Testis (tissue), 3 donors: Measurements from ENCODE around the gene OR2AT4. TPM values are rescaled to one million over a fixed set of nuclear protein-coding genes. Genes with fewer than 3 reads are reported as not detected.

Experiments
- DNase-seq: peaks from one replicate; pipeline ENCODE4 v3.0.0-alpha.2; 2019
- H3K27ac ChIP-seq, 2 donors: fragments of 200-600 bp; sonication (generic); one replicate each; pipeline ENCODE4 v1.5.1; 2019
- H3K27me3 ChIP-seq: fragments of 200-600 bp; sonication (generic); one replicate; pipeline ENCODE4 v1.5.1; 2019
- H3K36me3 ChIP-seq: fragments of 200-600 bp; sonication (generic); one replicate; pipeline ENCODE4 v1.5.1; 2017; ENCODE audit warnings: low read depth; ENCODE audit errors: missing control alignments
- H3K4me1 ChIP-seq: fragments of 200-600 bp; sonication (generic); one replicate; pipeline ENCODE4 v1.5.1; 2019
- H3K4me3 ChIP-seq, 2 donors: fragments of 200-600 bp; sonication (generic); one replicate each; pipeline ENCODE4 v1.5.1; 2017 to 2019
- H3K9me3 ChIP-seq: fragments of 200-600 bp; sonication (generic); one replicate; pipeline ENCODE4 v1.5.1; 2017
- POLR2A ChIP-seq: fragments of 450-650 bp; IDR thresholded peaks from one replicate; pipeline ENCODE4 v1.6.1; 2017; ENCODE audit warnings: antibody characterized with exemption, mild to moderate bottlenecking, moderate library complexity
- WGBS, 2 donors: methylation state at CpG; one replicate each; pipeline ENCODE4 v1.1.5; 2018; 5-methylcytosine and 5-hydroxymethylcytosine counted together
- intact Hi-C: fragments of 100-400 bp; cut with DNase I; formaldehyde crosslinking; loops from one replicate; pipeline ENCODE4 v1.15.1; 2023; ENCODE audit warnings: low total_unique reads
- polyA plus RNA-seq: library from polyadenylated mRNA; stranded (reverse); fragments of 350-450 nt; fragmentation: Illumina TruSeq; extraction: RNeasy Lipid Tissue Mini Kit (QIAGEN cat#74804); gene quantifications from one replicate; pipeline ENCODE4 v1.2.3, GENCODE V29; 2014; ENCODE audit warnings: low read depth, low replicate concordance; ENCODE audit not compliant: insufficient read depth
- total RNA-seq, 2 donors: library from RNA; depleted of rRNA; stranded (reverse); fragments of >200 nt; gene quantifications; one replicate each; pipeline ENCODE4 v1.2.3, GENCODE V29; 2016
- TF ChIP-seq, protein P1 (sequence below), 3 experiments: fragments of 450-650 bp in 2 of 3; fragments of 200-600 bp in 1 of 3; sonication (generic) in 1 of 3; IDR thresholded peaks; one replicate each; pipeline ENCODE4 v1.5.1; 2016 to 2019; ENCODE audit warnings: antibody characterized with exemption in 3 of 3, mild to moderate bottlenecking in 2 of 3, moderate library complexity in 1 of 3

The OR2AT4 gene
- total and polyA plus RNA-seq, 3 donors from 2014 or later, result 0.04 to 0.99 (median 0.94) TPM

DNA sequence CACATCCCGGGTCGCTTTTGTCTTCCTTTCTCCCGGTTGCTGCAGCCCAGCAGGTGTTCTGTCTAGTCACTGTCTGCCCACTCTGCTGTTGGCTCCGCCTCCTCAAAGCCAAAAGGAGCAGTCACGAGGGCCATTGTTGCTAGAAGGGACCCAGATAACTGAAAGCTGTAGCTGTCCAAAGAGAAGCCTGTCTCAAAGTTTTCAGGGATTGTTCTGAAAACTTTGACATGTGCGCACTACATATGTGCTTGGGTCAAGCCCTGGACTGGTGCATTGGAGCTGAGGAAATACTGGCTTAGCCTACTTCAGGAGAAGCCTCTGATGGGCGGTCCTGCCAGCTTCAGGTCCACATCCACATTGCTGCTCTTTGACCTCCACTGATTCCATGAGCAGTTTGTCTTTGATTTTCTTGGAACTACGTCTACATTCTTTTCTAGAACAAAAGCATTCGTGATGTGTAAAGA, 8.8 kb upstream of the OR2AT4 start:
- 39 to 41% methylated on average over 9 of the region's 9 CpGs for WGBS, 2 donors
- H3K4me3 ChIP-seq, result peak overlapping the region in 1 of 2 donors; percentile 3
- H3K27ac ChIP-seq, result no peak overlapping the region
- intact Hi-C loops, result no loop called here
- H3K4me1 ChIP-seq, result no peaks in the 10 kb centered on the region
- TF ChIP-seq POLR2A, result no peak
- TF ChIP-seq, protein P1, sequence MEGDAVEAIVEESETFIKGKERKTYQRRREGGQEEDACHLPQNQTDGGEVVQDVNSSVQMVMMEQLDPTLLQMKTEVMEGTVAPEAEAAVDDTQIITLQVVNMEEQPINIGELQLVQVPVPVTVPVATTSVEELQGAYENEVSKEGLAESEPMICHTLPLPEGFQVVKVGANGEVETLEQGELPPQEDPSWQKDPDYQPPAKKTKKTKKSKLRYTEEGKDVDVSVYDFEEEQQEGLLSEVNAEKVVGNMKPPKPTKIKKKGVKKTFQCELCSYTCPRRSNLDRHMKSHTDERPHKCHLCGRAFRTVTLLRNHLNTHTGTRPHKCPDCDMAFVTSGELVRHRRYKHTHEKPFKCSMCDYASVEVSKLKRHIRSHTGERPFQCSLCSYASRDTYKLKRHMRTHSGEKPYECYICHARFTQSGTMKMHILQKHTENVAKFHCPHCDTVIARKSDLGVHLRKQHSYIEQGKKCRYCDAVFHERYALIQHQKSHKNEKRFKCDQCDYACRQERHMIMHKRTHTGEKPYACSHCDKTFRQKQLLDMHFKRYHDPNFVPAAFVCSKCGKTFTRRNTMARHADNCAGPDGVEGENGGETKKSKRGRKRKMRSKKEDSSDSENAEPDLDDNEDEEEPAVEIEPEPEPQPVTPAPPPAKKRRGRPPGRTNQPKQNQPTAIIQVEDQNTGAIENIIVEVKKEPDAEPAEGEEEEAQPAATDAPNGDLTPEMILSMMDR (IDR thresholded peaks at IDR 0.05), result no peak
- no peaks in the 10 kb centered on the region for H3K9me3 ChIP-seq
- DNase-seq, result peak; percentile 47
- no peaks in the 10 kb centered on the region for H3K27me3 ChIP-seq
- H3K36me3 ChIP-seq, result no peaks in the 10 kb centered on the region

DNA sequence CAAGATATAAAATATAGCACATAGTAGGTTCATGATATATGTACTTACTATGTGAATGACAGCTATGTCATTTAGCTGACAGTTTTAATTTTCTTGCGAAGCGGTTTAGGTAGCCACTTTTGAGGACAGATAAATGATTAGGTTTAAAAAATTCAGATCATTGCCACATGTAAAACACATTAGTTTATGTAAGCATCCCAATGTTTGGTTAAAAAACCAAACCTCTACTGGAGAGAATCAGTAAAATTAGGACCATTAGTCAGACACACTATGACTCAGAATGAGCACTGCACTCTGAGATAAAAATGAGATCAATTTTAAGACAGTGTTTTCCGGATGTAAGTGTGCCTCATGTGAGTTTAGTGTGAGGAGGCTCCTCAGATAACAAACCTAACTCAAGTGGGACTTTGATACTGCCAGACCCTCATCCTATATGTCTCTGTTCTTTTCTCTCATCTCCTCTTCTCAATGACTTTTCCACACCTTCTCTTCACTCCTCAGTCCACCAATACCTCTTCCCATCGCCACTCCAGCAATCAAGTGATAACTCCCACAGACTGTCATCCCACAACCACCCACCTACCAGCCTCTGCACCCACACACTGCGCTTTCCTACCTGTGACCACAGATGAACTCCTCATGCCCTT, 6.8 kb upstream of the OR2AT4 start:
- 76 to 78% methylated on average over 5 of the region's 5 CpGs for WGBS, 2 donors
- H3K4me3 ChIP-seq, result no peak overlapping the region
- H3K9me3 ChIP-seq, result no peaks in the 10 kb centered on the region
- H3K27me3 ChIP-seq, result no peaks in the 10 kb centered on the region
- no peaks in the 10 kb centered on the region for H3K4me1 ChIP-seq
- H3K36me3 ChIP-seq, result no peaks in the 10 kb centered on the region
- no peak for DNase-seq
- intact Hi-C loops, result no loop called here
- no peak for TF ChIP-seq POLR2A
- TF ChIP-seq, protein P1 (IDR thresholded peaks at IDR 0.05), result no peak
- no peak overlapping the region for H3K27ac ChIP-seq

DNA sequence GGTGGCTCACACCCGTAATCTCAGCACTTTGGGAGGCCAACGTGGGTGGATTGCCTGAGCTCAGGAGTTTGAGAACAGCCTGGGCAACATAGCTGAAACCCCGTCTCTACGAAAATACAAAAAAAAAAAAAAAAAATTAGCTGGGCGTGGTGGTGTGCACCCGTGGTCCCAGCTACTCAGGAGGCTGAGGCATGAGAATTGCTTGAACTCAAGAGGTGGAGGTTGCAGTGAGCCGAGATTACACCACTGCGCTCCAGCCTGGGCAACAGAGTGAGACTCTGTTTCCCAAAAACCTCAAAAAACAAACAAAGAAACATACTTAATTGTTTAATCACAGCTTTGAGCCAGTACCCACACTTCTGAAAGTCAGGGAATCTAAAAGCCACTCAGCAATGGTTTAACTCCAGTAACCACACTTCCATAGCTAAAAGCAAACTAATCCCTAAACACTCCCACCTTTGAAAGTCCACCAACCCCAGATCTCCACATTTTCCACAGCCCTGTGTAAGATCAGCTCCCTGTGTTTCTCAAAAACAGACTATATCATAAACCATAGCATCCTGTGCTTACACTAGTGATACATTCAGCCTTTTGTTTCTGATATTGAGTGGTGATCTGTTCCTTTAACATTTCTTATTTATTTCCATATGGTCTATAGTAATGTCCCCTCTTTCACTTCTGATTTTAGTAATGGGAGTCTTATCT, 4.9 kb upstream of the OR2AT4 start:
- no peak overlapping the region for H3K27ac ChIP-seq
- no peak for DNase-seq
- H3K36me3 ChIP-seq, result no peaks in the 10 kb centered on the region
- no peaks in the 10 kb centered on the region for H3K9me3 ChIP-seq
- TF ChIP-seq, protein P1 (IDR thresholded peaks at IDR 0.05), result no peak
- TF ChIP-seq POLR2A, result no peak
- H3K4me3 ChIP-seq, result no peak overlapping the region
- no peaks in the 10 kb centered on the region for H3K4me1 ChIP-seq
- intact Hi-C loops, result no loop called here
- no peaks in the 10 kb centered on the region for H3K27me3 ChIP-seq
- 86 to 88% methylated on average over 8 of the region's 8 CpGs for WGBS, 2 donors

DNA sequence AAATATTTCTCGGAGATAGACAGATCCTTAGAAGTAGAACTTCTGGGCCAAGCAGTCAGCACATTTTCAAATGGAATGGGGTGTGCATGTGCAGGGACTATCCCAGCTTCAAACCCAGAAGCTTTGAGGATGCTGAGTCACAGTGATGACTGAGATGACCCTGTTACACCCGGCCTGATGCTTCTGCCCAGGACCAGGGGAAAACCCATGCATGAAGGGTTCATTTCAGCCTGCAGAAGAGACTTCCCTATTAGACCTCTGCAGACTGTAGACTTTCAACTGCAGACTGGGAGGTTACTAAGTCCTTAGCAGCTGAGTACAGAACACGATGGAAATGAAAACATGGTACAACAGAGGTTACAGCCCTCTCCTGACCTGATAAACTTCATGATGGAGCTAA, 3.6 kb upstream of the OR2AT4 start:
- DNase-seq, result no peak
- no peaks in the 10 kb centered on the region for H3K36me3 ChIP-seq
- no peak overlapping the region for H3K27ac ChIP-seq
- H3K9me3 ChIP-seq, result no peaks in the 10 kb centered on the region
- intact Hi-C loops, result no loop called here
- 32 to 49% methylated on average over 3 of the region's 3 CpGs for WGBS, 2 donors
- no peaks in the 10 kb centered on the region for H3K4me1 ChIP-seq
- TF ChIP-seq, protein P1 (IDR thresholded peaks at IDR 0.05), result no peak
- TF ChIP-seq POLR2A, result no peak
- H3K27me3 ChIP-seq, result no peaks in the 10 kb centered on the region
- no peak overlapping the region for H3K4me3 ChIP-seq
